Mesenteric fat pad (tissue), 1 donor: ENCODE measurements around the gene BACH1. TPM values are rescaled to one million over a fixed set of nuclear protein-coding genes. Genes with fewer than 3 reads are reported as not detected.

ENCODE experiments used
- DNase-seq: peaks from one replicate; pipeline ENCODE4 v3.0.0-alpha.2; 2020; ENCODE audit warnings: low spot score
- total RNA-seq: library from RNA; stranded (reverse); fragmentation: NEBNext Ultra II Directional; extraction: Animal tissue kit (Norgen Biotek cat#: 25700); gene quantifications from one replicate; pipeline ENCODE4 v1.2.1, GENCODE V29; 2021
- donor health status: DM: yes; HTN: yes; CAD: no.

The BACH1 gene
- total RNA-seq, 1 donor from 2014 or later: 69.8 TPM

DNA sequence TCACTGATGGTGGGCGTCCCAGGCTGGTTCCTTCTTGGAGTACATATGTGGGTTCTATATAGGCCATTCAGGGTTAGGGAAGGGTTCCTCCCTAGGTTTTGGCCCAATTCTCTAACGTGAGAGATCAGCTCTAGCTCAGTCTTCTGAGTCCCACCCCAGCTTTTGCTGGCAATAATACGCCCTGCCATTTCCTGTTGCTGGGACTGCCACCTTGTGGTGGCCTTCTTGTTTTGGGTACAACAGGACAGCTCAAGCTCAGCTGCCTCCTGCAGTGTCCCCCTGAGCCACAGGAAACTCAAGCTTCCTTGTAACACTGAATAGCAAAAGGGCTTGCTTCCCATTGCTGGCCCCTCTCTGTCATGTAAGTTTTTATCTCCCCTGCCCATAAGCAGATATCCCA is 77.8 kb downstream of the BACH1 start:
- DNase-seq: no peak

DNA sequence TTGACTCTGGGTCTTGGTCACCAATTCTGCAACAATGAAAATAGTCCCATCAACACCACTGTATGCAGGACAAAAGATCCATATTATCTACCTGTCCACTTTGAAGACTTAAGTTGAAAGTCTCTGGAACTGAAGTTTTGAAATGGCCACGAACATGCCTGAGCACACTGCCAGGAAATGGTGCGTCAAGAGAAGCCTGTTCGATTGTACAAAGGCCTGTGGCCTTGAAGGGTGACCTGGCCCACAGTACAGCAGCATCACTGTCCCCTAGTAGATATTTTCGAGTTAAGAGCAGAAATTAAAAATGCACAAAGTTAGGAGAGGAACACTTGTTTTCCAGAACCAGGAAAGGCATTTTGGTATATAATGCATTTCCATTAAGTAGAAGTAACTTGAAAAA is 78.5 kb downstream of the BACH1 start:
- DNase-seq: no peak

- no peak for DNase-seq
These were observed 80.1 kb downstream of the BACH1 start for GRCh38 chr21:29378832-29379231.

DNA sequence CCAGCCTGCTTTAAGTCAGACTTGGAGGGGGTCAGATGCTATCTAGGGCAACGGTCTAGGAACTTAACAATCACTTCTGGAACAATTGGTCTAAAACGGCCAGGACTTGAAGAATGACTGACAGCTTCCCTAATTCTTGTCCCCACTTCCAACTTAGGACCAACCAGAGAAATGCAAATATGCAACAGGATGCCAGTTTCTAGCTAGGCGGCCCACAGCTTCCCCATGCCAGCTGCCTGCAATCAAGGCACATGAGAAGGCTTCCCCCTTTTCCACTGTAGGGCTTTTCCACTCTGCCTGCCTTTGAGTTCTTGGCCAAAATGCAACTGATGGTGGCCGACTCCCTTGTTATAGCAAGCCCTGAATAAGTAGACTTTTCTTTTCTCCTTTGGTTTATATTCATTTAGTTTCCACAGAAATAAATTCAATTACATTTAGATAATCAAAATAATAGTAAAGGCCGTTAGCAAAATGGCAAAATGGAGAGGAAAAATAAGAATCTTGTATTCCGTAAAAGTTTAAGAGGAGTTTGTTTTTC is 80.9 kb downstream of the BACH1 start:
- no peak for DNase-seq

DNA sequence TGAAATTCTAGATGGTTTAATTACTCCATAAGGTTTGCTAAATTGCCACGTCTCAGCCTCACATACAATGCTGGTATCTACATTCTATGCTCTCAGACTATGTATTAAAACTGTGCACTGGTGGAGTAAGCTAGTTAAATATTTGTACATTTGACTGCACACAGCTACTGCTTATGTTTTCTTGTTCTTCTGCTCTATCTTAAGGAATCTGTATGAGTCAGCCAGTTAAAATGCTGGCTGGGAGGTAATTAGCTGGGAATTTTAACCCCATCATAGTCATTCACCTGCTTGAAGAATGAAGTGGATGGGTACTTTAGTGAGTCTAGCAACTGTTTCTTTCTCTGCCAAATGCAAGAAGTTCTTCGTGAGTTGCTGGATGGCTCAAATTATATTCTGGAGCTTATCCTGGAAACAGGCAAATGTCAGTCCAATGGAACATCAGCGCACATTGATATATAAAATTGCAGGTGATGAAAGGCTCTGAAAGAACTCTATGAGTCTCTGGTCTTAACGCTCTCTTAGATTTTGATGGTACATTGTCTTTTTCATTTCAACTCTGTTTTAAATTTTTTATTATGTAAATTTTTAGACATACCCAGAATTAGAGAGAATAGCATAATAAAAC is 83.4 kb downstream of the BACH1 start:
- DNase-seq: no peak

DNA sequence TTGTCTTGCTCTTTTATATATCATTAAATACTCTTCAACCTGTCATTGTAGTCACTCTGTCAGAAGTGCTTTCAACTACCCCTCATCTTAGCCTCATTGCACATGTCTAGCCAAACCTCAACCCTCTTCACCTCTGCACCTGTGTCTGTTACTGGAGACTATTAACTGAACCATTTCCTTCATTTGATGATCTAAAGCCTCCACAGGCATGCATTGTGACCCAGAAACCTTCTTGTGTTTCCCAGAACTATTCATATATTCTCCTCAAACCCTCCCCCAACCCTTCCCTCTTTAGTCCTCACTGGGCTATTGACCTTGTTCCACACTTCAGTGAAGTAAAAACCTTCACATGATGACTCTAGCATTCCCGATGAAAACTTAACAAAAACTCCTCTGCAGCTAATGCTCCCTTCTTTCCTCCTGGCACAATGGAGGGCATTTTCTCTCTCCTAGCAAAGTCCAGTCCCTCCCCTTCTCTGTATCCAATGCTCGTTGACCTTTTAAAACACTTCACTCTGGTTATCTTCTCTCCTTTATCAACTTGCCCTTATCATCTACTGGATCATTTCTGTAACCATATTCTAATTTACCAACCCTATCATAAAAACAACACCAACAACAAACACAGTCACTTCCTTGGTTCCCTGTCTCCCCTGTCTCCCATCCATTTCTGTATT is 86.1 kb downstream of the BACH1 start:
- no peak for DNase-seq

- DNase-seq: no peak
These were observed 87.3 kb downstream of the BACH1 start for GRCh38 chr21:29385934-29386520.

DNA sequence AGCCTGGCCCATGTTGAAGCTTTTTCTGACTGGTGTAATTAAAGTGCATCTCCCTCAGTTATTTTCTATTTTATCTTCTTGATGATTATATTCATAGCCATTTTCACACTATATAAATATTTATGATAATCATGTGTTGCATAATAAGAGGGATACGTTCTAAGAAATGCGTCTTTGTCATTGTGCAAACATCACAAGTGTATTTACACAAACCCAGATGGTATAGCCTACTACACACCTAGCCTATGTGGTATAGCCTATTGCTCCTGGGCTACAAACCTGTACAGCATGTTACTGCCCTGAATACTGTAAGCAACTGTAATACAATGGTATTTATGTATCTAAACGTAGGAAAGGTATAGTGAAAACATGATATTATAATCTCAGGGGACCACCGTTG is 88.1 kb downstream of the BACH1 start:
- no peak for DNase-seq

DNA sequence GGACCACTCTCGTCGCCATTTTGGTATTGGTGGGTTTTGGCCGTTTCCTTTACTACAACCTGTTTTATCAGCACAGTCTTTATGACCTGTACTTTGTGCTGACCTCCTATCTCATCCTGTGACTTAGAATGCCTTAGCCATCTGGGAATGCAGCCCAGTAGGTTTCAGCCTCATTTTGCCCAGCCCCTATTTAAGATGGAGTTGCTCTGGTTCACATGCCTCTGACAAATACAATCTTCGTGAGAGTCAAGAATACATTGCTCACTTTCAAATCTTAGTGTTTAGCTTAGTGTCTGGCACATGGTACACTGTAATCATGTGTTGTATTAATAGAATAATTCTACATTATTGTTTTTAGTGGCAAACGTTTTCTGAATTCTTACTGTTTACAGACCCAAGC is 88.9 kb downstream of the BACH1 start:
- no peak for DNase-seq

- no peak for DNase-seq
These were observed 90.4 kb downstream of the BACH1 start for GRCh38 chr21:29389136-29389535.

DNA sequence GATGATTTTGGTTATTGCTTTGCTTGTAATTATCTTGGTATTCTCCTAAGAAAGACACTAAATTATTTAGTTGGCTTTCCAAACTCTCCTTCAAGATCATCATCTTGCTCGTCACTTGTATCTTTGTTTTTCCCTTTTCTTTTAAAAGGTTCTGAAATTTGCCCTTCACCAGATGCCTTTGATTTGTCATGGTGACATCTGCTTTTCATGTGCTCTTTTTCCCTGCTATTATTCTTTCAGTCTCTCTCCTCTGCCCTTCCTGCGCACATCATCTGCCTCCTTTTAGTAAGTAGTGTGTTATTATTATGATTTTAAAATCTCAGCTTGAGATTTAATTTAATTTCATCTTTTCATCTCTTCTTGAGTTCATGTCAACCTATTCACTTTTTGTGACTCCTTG is 92.1 kb downstream of the BACH1 start:
- DNase-seq: no peak

DNA sequence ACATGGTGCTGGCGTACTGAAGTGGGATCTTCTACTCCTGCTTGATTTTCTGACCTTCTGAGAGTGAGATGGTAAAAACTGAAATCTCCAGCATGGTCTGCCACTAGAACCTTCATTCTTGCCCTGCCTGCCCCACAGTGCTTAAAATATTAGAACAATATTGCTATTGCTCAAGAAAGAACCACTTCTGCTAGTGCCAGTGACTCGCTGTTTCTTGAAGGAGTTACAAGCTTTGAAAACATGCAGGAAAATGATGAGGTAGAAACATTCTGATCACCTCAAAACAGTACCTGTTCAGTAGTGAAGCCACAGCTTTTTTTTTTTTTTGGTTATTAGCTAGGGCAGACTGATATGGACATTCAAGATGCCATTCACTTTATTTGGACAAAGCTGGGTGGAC is 95.3 kb downstream of the BACH1 start:
- no peak for DNase-seq

Other genes with a start within 250 kb of the BACH1 start
- 116 TPM for gene CCT8, start 225.3 kb upstream of the BACH1 start, total RNA-seq
- 3.9 TPM for gene MAP3K7CL, start 168.3 kb upstream of the BACH1 start, total RNA-seq